Large intestine (tissue), 3 donors: ENCODE data around the gene ATP2C2. TPM values are rescaled to one million over a fixed set of nuclear protein-coding genes. Genes with fewer than 3 reads are reported as not detected.
A peak's percentile ranks its signal among the peaks of the same experiment; 100 is the strongest.
"Not testable (repeated sequence)": the region's sequence is repeated elsewhere in the genome, so short reads cannot be mapped to it uniquely, and the experiment has no call there.

ENCODE experiments used
- DNase-seq, 2 donors: peaks; one replicate each; pipeline versions ENCODE4 v3.0.0 to v3.0.0-alpha.2; 2013
- H3K27ac ChIP-seq: one replicate; pipeline ENCODE4 v1.5.1; 2013; ENCODE audit warnings: low read length
- H3K27me3 ChIP-seq: 2 replicates; pipeline ENCODE4 v1.6.1; 2013; ENCODE audit warnings: low read length; ENCODE audit not compliant: control insufficient read depth, insufficient read depth
- H3K36me3 ChIP-seq: 2 replicates; pipeline ENCODE4 v1.6.1; 2013; ENCODE audit warnings: low read length; ENCODE audit not compliant: control insufficient read depth, insufficient read depth
- H3K4me1 ChIP-seq: one replicate; pipeline ENCODE4 v1.6.1; 2013; ENCODE audit warnings: low read length; ENCODE audit not compliant: control insufficient read depth, insufficient read depth
- H3K4me3 ChIP-seq: one replicate; pipeline ENCODE4 v1.5.1; 2013; ENCODE audit warnings: low read length
- H3K9me3 ChIP-seq: one replicate; pipeline ENCODE4 v1.6.1; 2013; ENCODE audit warnings: mild to moderate bottlenecking, low read depth, low read length, moderate library complexity; ENCODE audit not compliant: control insufficient read depth
- WGBS: methylation state at CpG from one replicate; pipeline ENCODE4 v1.1.5; 2013; ENCODE audit warnings: low lambda C conversion rate; ENCODE audit not compliant: insufficient coverage; 5-methylcytosine and 5-hydroxymethylcytosine counted together
- polyA plus RNA-seq: library from polyadenylated mRNA; unstranded; fragments of 120-200 nt; gene quantifications from one replicate; pipeline ENCODE4 v1.2.1, GENCODE V29; 2013

The ATP2C2 gene
- polyA plus RNA-seq, 1 donor: 17.4 TPM

GRCh38 chr16:84340325-84341040 is 27.9 kb upstream of the ATP2C2 start:
- Histone ChIP-seq H3K4me1 (no peaks in the 10 kb centered on the region), H3K36me3 (no peaks in the 10 kb centered on the region), H3K27me3 (no peaks in the 10 kb centered on the region), H3K27ac (no peak overlapping the region), H3K4me3 (no peak overlapping the region), H3K9me3 (no peaks in the 10 kb centered on the region)
- peak; percentile 72 to 85 for DNase-seq
- no CpG with 5 or more reads among the region's 18 CpGs for WGBS

DNA sequence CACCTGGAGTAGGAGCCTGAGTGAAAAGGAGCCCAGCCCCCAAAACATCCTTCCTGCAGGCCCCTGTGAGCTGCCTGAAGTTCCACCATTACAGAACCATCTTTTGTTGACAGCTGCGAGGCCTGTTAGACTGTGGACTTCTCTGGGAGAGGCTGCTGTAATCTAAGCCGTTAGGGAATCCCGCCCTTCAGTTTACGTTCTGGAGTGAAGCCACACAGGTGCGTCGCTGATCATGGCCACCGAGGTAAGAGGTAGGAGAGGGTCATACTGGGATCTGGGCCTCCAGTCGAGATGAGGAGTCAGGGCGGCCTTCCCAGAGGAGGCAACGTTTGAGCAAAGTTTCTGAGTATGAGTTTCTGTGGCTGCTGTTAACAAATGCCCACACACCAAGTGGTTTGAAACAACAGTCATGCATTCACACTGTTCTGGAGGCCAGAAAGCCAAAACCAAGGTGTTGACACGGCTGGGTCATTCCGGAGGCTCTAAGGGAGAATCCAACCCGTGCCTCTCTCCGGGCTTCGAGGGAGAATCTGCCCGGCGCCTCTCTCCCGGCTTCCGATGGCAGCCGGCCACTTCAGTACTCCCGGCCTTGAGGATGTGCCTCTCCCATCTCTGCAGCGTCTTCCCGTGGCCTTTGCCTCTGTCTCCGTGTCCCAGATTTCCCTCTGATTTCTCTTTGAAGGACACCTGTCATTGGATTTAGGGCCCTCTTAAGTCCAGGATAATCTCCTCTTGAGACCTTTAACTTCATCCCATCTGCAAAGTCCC is 26.6 kb upstream of the ATP2C2 start:
- no peak overlapping the region for H3K27ac ChIP-seq

DNA sequence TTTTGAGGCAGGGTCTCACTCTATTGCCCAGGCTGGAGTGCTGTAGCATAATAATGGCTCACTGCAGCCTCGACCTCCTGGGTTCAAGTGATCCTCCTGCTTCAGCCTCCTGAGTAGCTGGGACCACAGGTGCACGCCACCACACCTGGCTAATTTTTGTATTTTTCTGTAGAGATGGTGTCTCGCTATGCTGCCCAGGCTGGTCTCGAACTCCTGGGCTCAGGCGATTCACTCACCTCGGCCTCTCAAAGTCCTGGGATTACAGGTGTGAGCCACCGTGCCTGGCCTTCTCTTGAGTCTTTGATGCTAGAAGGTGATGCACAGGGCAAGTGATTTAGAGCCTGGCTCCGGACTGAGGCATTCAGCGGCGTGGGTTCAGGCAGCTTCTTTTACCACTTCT is 24.5 kb upstream of the ATP2C2 start:
- H3K36me3 ChIP-seq, DNase-seq, H3K4me1 ChIP-seq, H3K27me3 ChIP-seq, H3K27ac ChIP-seq, H3K9me3 ChIP-seq, H3K4me3 ChIP-seq: not testable (repeated sequence)
- WGBS: no CpG with 5 or more reads among the region's 10 CpGs

More for the DNA sequence above, 26.6 kb upstream of the ATP2C2 start:
- H3K36me3 ChIP-seq: no peaks in the 10 kb centered on the region
- no peak overlapping the region for H3K4me3 ChIP-seq
- no peaks in the 10 kb centered on the region for H3K4me1 ChIP-seq
- no peaks in the 10 kb centered on the region for H3K27me3 ChIP-seq
- peak; percentile 48 to 68 for DNase-seq
- 89% methylated on average over 3 of the region's 24 CpGs for WGBS
- no peaks in the 10 kb centered on the region for H3K9me3 ChIP-seq

- WGBS: no CpG with 5 or more reads among the region's 8 CpGs
- H3K27ac ChIP-seq: no peak overlapping the region
- H3K4me1 ChIP-seq: no peaks in the 10 kb centered on the region
- H3K27me3 ChIP-seq: no peaks in the 10 kb centered on the region
- no peaks in the 10 kb centered on the region for H3K36me3 ChIP-seq
- no peaks in the 10 kb centered on the region for H3K9me3 ChIP-seq
- no peak overlapping the region for H3K4me3 ChIP-seq
- DNase-seq: no peak
These were observed 23.6 kb upstream of the ATP2C2 start for GRCh38 chr16:84344781-84345180.

- no peak for DNase-seq
- H3K36me3 ChIP-seq: no peaks in the 10 kb centered on the region
- no peak overlapping the region for H3K4me3 ChIP-seq
- H3K27ac ChIP-seq: no peak overlapping the region
- H3K9me3 ChIP-seq: no peaks in the 10 kb centered on the region
- no peaks in the 10 kb centered on the region for H3K27me3 ChIP-seq
- peaks cover 13% of the 10 kb centered on the region for H3K4me1 ChIP-seq
- WGBS: no CpG with 5 or more reads among the region's 9 CpGs
These were observed 21.2 kb upstream of the ATP2C2 start for GRCh38 chr16:84347161-84347560.

- 87% methylated on average over 2 of the region's 6 CpGs for WGBS
These were observed 19.9 kb upstream of the ATP2C2 start for GRCh38 chr16:84348386-84348888.

DNA sequence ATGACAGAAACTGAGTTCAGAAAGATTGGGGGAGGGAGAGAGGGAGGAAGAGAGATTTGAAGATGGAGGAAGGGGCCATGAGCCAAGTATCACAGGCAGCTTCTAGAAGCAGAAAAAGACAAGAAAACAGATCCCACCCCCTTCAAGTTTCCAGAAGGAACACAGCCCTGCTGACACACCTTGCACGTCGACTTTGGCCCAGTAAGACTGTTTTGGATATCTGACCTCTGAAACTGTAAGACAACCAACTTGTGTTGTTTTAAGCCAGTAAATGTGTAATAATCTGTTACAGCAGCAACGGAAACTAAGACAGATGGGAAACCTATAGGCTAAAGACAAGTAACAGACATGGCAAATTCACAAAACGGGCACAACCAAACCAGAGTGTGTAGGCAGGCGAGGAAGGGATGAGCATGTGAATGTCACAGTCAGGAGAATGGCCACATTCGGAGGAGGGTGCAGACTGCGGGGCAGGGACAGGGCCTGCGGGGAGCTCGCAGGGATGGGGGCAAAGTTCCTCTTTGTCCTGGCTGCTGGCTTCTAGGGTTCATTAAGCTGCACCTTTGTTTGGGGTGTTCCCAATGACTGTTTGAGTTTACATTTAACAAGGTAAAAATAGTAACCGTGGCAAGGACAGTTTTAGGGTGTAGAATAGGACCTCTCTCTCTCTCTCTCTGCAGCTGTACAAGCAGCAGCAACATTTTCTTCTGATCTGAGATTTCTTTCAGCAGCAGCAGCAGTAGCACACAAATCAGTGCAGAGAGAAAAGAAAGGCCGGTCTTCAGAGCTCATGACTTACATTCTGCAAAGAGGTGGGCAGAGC is 18.3 kb upstream of the ATP2C2 start:
- WGBS: no CpG with 5 or more reads among the region's 11 CpGs
- Histone ChIP-seq H3K27me3 (no peaks in the 10 kb centered on the region), H3K36me3 (no peaks in the 10 kb centered on the region), H3K4me1 (peaks cover 13% of the 10 kb centered on the region), H3K27ac (no peak overlapping the region), H3K9me3 (no peaks in the 10 kb centered on the region), H3K4me3 (no peak overlapping the region)
- DNase-seq: peak in 1 of 2 donors; percentile 73

More at GRCh38 chr16:84348386-84348888, 19.9 kb upstream of the ATP2C2 start:
- Histone ChIP-seq H3K9me3 (no peaks in the 10 kb centered on the region), H3K36me3 (no peaks in the 10 kb centered on the region), H3K27ac (no peak overlapping the region), H3K27me3 (no peaks in the 10 kb centered on the region), H3K4me3 (no peak overlapping the region), H3K4me1 (peaks cover 13% of the 10 kb centered on the region)
- DNase-seq: no peak

DNA sequence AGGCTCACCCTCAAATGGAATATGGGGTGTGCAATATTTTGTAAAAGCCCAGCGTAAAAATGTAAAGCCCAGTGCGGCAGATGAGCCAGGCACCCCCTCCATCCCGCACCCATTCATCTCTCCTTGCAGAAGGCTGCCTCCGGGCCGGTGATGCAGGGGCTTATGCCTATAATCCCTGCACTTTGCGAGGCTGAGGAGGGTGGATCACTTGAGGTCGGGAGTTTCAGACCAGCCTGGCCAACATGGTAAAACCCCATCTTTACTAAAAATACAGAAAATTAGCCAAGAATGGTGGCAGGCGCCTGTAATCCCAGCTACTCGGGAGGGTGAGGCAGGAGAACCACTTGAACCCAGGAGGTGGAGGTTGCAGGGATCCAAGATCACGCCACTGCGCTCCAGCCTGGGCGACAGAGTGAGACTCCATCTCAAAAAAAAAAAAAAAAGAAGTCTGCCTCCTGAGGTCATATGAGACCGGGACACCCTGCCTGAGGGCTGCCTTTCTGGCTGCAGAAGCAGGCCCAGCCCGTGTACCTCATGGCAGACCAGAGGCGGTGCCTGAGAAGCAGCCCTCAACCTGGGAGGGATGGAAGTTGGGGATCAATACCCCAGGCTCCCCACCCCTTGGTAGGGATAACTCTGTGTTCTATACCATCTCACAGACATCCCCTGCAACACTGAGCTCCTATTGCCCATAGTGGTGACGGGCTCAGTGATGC is 17.5 kb upstream of the ATP2C2 start:
- Histone ChIP-seq H3K9me3 (no peaks in the 10 kb centered on the region), H3K27me3 (no peaks in the 10 kb centered on the region), H3K36me3 (no peaks in the 10 kb centered on the region), H3K4me1 (peaks cover 13% of the 10 kb centered on the region), H3K4me3 (no peak overlapping the region), H3K27ac (no peak overlapping the region)
- DNase-seq: no peak
- WGBS: no CpG with 5 or more reads among the region's 16 CpGs

DNA sequence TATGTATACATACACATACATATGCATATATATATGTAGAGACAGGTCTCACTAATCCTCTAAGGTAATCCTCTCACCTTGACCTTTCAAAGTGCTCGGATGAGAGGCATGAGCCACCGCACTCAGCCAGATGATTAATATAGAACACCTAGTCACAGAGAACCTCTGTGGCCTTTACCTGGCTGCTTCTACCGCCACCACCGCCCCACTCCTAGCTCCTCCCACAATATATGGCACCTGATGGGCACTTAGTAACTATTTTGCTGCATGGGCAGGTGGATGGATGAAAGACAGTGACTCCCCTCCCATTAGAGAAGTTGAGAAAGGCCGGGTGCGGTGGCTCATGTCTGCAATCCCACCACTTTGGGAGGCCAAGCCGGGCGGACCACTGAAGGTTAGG is 16.7 kb upstream of the ATP2C2 start:
- Histone ChIP-seq H3K4me1 (peaks cover 13% of the 10 kb centered on the region), H3K4me3 (no peak overlapping the region), H3K27ac (no peak overlapping the region), H3K9me3 (no peaks in the 10 kb centered on the region), H3K27me3 (no peaks in the 10 kb centered on the region), H3K36me3 (no peaks in the 10 kb centered on the region)
- no peak for DNase-seq
- WGBS: no CpG with 5 or more reads among the region's 8 CpGs

DNA sequence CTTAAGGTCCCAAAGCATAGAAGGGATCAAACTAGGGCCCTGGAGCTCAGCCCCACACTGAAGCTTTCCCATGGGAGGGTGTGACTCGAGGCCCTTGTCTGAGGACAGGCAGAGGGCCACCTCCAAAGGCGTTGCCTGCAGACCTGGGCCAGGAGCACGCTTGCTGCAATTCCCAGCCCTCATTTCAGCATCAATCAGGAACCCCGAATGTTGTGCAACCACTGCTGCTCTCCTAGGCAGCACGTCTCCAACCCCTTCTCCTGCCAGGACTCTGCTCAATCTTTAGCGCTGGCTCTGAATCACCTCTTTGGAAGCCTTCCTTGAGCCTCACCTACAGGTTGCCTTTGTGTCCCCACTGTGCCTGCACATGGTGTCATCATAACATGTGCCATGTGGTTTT is 14.0 kb upstream of the ATP2C2 start:
- no peak for DNase-seq
- Histone ChIP-seq H3K36me3 (no peaks in the 10 kb centered on the region), H3K27ac (no peak overlapping the region), H3K9me3 (no peaks in the 10 kb centered on the region), H3K4me1 (peaks cover 18% of the 10 kb centered on the region), H3K27me3 (no peaks in the 10 kb centered on the region), H3K4me3 (no peak overlapping the region)
- WGBS: no CpG with 5 or more reads among the region's 6 CpGs
